IPS DF 6.9 (cell line): Measurements from ENCODE around the gene MEIKIN.
"Not testable (repeated sequence)": the region's sequence is repeated elsewhere in the genome, so short reads cannot be mapped to it uniquely, and the experiment has no call there.

Experiments used
- DNase-seq: peaks from one replicate; pipeline ENCODE4 v3.0.0-alpha.2; 2013; ENCODE audit warnings: low read depth, low spot score
- H3K27ac ChIP-seq: one replicate; pipeline ENCODE4 v1.5.1; 2013; ENCODE audit warnings: low read length, control low read depth
- H3K27me3 ChIP-seq: 2 replicates; pipeline ENCODE4 v1.6.1; 2013; ENCODE audit warnings: mild to moderate bottlenecking, low read length; ENCODE audit not compliant: control insufficient read depth, insufficient read depth
- H3K36me3 ChIP-seq: 2 replicates; pipeline ENCODE4 v1.6.1; 2013; ENCODE audit warnings: low read length; ENCODE audit not compliant: control insufficient read depth, insufficient read depth
- H3K4me1 ChIP-seq: 2 replicates; pipeline ENCODE4 v1.6.1; 2013; ENCODE audit warnings: low read length; ENCODE audit not compliant: control insufficient read depth, insufficient read depth
- H3K4me3 ChIP-seq: 2 replicates; pipeline ENCODE4 v1.5.1; 2013; ENCODE audit warnings: mild to moderate bottlenecking, low read length
- H3K9me3 ChIP-seq: 2 replicates; pipeline ENCODE4 v1.6.1; 2013; ENCODE audit warnings: low read length, inconsistent platforms; ENCODE audit not compliant: control insufficient read depth, insufficient read depth
- WGBS: extraction: QIAGEN DNeasy Blood & Tissue Kit; methylation state at CpG from one replicate; pipeline ENCODE4 v1.1.7; 2013; ENCODE audit warnings: mixed read lengths, missing lambda C conversion rate; ENCODE audit not compliant: insufficient read length, insufficient coverage; 5-methylcytosine and 5-hydroxymethylcytosine counted together

The MEIKIN gene

GRCh38 chr5:131789765-131790164, 155.7 kb downstream of the MEIKIN start:
- no peaks in the 10 kb centered on the region for H3K27me3 ChIP-seq
- H3K36me3 ChIP-seq, result no peaks in the 10 kb centered on the region
- H3K27ac ChIP-seq, result no peak overlapping the region
- H3K9me3 ChIP-seq, result no peaks in the 10 kb centered on the region
- H3K4me1 ChIP-seq, result no peaks in the 10 kb centered on the region
- no peak overlapping the region for H3K4me3 ChIP-seq
- DNase-seq, result no peak
- no CpG with 5 or more reads among the region's 3 CpGs for WGBS

GRCh38 chr5:131787736-131788135, 157.7 kb downstream of the MEIKIN start:
- Histone ChIP-seq H3K36me3 (no peaks in the 10 kb centered on the region), H3K9me3 (no peaks in the 10 kb centered on the region), H3K4me1 (no peaks in the 10 kb centered on the region), H3K4me3 (no peak overlapping the region), H3K27me3 (no peaks in the 10 kb centered on the region), H3K27ac (no peak overlapping the region)
- DNase-seq, result no peak
- no CpG with 5 or more reads among the region's 4 CpGs for WGBS

- H3K27ac ChIP-seq, result no peak overlapping the region
- no peaks in the 10 kb centered on the region for H3K4me1 ChIP-seq
- no peak overlapping the region for H3K4me3 ChIP-seq
- WGBS, result no CpG with 5 or more reads among the region's 4 CpGs
- H3K27me3 ChIP-seq, result no peaks in the 10 kb centered on the region
- H3K36me3 ChIP-seq, result no peaks in the 10 kb centered on the region
- DNase-seq, result no peak
- H3K9me3 ChIP-seq, result no peaks in the 10 kb centered on the region
Observed at GRCh38 chr5:131786900-131787692, 158.4 kb downstream of the MEIKIN start.

DNA sequence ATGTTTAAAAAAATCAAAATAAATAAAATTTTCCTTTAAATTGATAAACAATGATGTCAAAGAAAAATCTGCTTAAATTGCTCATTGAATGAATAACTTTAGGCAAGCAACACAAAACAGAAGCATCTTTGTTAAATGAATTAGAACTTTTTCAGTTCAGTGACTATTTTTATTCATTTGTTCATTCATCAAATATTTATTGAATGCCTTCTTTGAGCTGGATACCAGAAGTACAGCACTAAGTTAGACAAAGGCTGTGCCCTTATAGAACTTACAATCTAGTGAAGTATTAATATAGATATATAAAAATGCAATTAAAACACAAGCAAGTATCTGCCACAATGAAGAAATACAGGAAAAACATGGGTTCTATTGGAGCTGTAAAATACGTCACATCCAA, 159.4 kb downstream of the MEIKIN start:
- WGBS, result no CpG with 5 or more reads among the region's 1 CpG
- Histone ChIP-seq H3K9me3 (no peaks in the 10 kb centered on the region), H3K27ac (no peak overlapping the region), H3K36me3 (no peaks in the 10 kb centered on the region), H3K27me3 (no peaks in the 10 kb centered on the region), H3K4me1 (no peaks in the 10 kb centered on the region), H3K4me3 (no peak overlapping the region)
- no peak for DNase-seq

DNA sequence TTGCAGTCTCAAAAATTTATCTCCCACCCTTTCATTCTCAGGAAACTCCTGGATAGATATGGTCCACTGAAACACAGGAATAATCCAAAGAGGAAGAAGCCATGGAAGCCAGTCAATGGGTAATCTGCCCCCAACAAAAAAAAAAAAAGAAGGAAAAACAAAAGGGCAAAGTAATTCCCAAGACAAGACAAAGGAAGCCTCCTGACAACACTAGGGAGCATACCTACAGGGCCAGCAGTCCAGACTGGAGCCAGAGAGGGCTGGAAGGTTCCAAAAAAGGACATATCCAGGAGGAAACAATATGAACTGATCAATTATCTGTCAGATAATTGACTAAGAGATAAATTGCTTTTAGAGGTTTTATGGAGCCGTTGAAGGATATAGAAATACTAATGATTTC, 161.6 kb downstream of the MEIKIN start:
- no peak overlapping the region for H3K27ac ChIP-seq
- no peak for DNase-seq
- H3K4me3 ChIP-seq, result no peak overlapping the region
- no CpG with 5 or more reads among the region's 1 CpG for WGBS
- H3K36me3 ChIP-seq, result no peaks in the 10 kb centered on the region
- H3K9me3 ChIP-seq, result no peaks in the 10 kb centered on the region
- no peaks in the 10 kb centered on the region for H3K27me3 ChIP-seq
- H3K4me1 ChIP-seq, result no peaks in the 10 kb centered on the region

DNA sequence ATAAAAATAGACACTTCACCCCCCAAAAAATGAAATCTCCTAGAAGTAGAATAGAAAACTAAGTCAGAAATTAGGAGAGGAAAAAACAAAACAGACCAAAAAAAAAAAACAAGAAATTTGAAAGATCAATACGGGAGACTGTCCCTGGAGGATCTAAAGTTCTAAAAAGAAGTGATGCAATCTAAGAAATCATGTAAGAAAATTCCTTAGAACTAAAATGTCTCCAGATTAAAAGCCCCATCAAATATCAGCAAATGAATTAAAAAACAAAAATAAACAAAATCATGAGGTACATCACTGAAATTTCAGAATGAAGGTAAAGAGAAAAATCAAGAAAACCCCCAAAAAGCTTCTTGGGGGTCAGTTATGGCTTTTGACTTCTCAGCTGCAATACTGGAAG, 162.1 kb downstream of the MEIKIN start:
- no peaks in the 10 kb centered on the region for H3K27me3 ChIP-seq
- H3K36me3 ChIP-seq, result no peaks in the 10 kb centered on the region
- WGBS, result no CpG with 5 or more reads among the region's 1 CpG
- H3K4me3 ChIP-seq, result no peak overlapping the region
- no peak for DNase-seq
- H3K4me1 ChIP-seq, result no peaks in the 10 kb centered on the region
- H3K27ac ChIP-seq, result no peak overlapping the region
- no peaks in the 10 kb centered on the region for H3K9me3 ChIP-seq

GRCh38 chr5:131782717-131783116, 162.7 kb downstream of the MEIKIN start:
- Histone ChIP-seq H3K27ac (no peak overlapping the region), H3K4me1 (no peaks in the 10 kb centered on the region), H3K27me3 (no peaks in the 10 kb centered on the region), H3K4me3 (no peak overlapping the region), H3K36me3 (no peaks in the 10 kb centered on the region), H3K9me3 (no peaks in the 10 kb centered on the region)
- WGBS, result no CpG with 5 or more reads among the region's 11 CpGs
- DNase-seq, result no peak

- not testable (repeated sequence) for H3K27ac ChIP-seq, DNase-seq, H3K27me3 ChIP-seq, H3K9me3 ChIP-seq, H3K4me1 ChIP-seq, H3K4me3 ChIP-seq, H3K36me3 ChIP-seq
- no CpG with 5 or more reads among the region's 1 CpG for WGBS
Observed at GRCh38 chr5:131778141-131778540, 167.3 kb downstream of the MEIKIN start.

- no peaks in the 10 kb centered on the region for H3K27me3 ChIP-seq
- no peak overlapping the region for H3K27ac ChIP-seq
- no peak overlapping the region for H3K4me3 ChIP-seq
- H3K9me3 ChIP-seq, result no peaks in the 10 kb centered on the region
- no peaks in the 10 kb centered on the region for H3K36me3 ChIP-seq
- DNase-seq, result no peak
- H3K4me1 ChIP-seq, result no peaks in the 10 kb centered on the region
- no CpG with 5 or more reads among the region's 1 CpG for WGBS
Observed at GRCh38 chr5:131776450-131776849, 169.0 kb downstream of the MEIKIN start.

- Histone ChIP-seq H3K4me1 (no peaks in the 10 kb centered on the region), H3K27me3 (no peaks in the 10 kb centered on the region), H3K9me3 (no peaks in the 10 kb centered on the region), H3K36me3 (no peaks in the 10 kb centered on the region), H3K27ac (no peak overlapping the region), H3K4me3 (no peak overlapping the region)
- DNase-seq, result no peak
- WGBS, result no CpG with 5 or more reads among the region's 4 CpGs
Observed at GRCh38 chr5:131774652-131775367, 170.7 kb downstream of the MEIKIN start.
